Activated T-cell treated with anti-CD3 and anti-CD28 coated beads, Interleukin-2, amount 50 U/mL, for 72 hours (primary cell): ENCODE data around the gene HIPK1. TPM values are rescaled to one million over a fixed set of nuclear protein-coding genes. Genes with fewer than 3 reads are reported as not detected.

Source experiments
- ATAC-seq, 2 donors: fragments of 150-1000 bp; cut with Tn5 transposase; replicated peaks in 1 of 2; 2 replicates each; pipeline ENCODE4 v1.10.0; 2021; ENCODE audit warnings: moderate library complexity in 2 of 2, mild to moderate bottlenecking in 1 of 2
- DNase-seq, 2 donors: peaks; one replicate each; pipeline ENCODE4 v3.0.0; 2021 to 2022; ENCODE audit warnings: mixed read lengths in 1 of 2
- H3K27ac Mint-ChIP-seq: one replicate; pipeline ENCODE4 v1.8.0; 2022; ENCODE audit warnings: mild to moderate bottlenecking, moderate library complexity, mixed read lengths
- H3K27me3 Mint-ChIP-seq: one replicate; pipeline ENCODE4 v1.8.0; 2022; ENCODE audit warnings: low read depth, mixed read lengths
- H3K36me3 Mint-ChIP-seq, 2 donors: one replicate each; pipeline ENCODE4 v1.8.0; 2022; ENCODE audit warnings: mixed read lengths in 2 of 2, mild to moderate bottlenecking in 1 of 2; ENCODE audit not compliant: insufficient read depth in 2 of 2
- H3K4me1 Mint-ChIP-seq: one replicate; pipeline ENCODE4 v1.8.0; 2022; ENCODE audit warnings: low read depth, mixed read lengths
- H3K4me3 Mint-ChIP-seq, 2 donors: one replicate each; pipeline ENCODE4 v1.8.0; 2022; ENCODE audit warnings: mild to moderate bottlenecking in 2 of 2, mixed read lengths in 2 of 2, moderate library complexity in 2 of 2
- H3K9me3 Mint-ChIP-seq, 2 donors: one replicate each; pipeline ENCODE4 v1.8.0; 2022; ENCODE audit warnings: mixed read lengths in 2 of 2
- total RNA-seq, 2 donors: library from RNA; stranded (reverse); gene quantifications; one replicate each; pipeline ENCODE4 v1.2.3, GENCODE V29; 2022

Gene HIPK1
- 10 to 100 TPM; 74.4 to 75.6 TPM for total RNA-seq

GRCh38 chr1:113928941-113929749 is at the start of gene HIPK1:
TSS of gene HIPK1 (plus strand) at chr1:113929324.
- peak within 1 kb of the TSS; percentile 94 to 95 for H3K4me3 Mint-ChIP-seq
- H3K36me3 Mint-ChIP-seq = peaks cover 5 to 9% of the 10 kb centered on the region in 2 donors
- H3K27ac Mint-ChIP-seq = peak within 1 kb of the TSS; percentile 97
- H3K27me3 Mint-ChIP-seq = no peaks in the 10 kb centered on the region
- peak; percentile 94 to 95 for DNase-seq
- peaks cover 57% of the 10 kb centered on the region for H3K4me1 Mint-ChIP-seq
- peak; percentile 70 to 77 for ATAC-seq
- H3K9me3 Mint-ChIP-seq = no peaks in the 10 kb centered on the region

GRCh38 chr1:113879739-113880038 is 49.4 kb upstream of the HIPK1 start:
- Mint-ChIP-seq H3K9me3 (no peaks in the 10 kb centered on the region), H3K4me1 (peaks cover 46% of the 10 kb centered on the region), H3K27me3 (no peaks in the 10 kb centered on the region), H3K4me3 (no peak overlapping the region), H3K36me3 (no peaks in the 10 kb centered on the region), H3K27ac (no peak overlapping the region)
- no peak for DNase-seq
- no peak for ATAC-seq

GRCh38 chr1:113881661-113882060 is 47.5 kb upstream of the HIPK1 start:
- Mint-ChIP-seq H3K4me1 (peaks cover 36% of the 10 kb centered on the region), H3K27ac (no peak overlapping the region), H3K9me3 (no peaks in the 10 kb centered on the region), H3K36me3 (no peaks in the 10 kb centered on the region), H3K27me3 (no peaks in the 10 kb centered on the region), H3K4me3 (no peak overlapping the region)
- ATAC-seq (no peak), DNase-seq (no peak)

GRCh38 chr1:113886417-113887401 is 42.4 kb upstream of the HIPK1 start:
- Mint-ChIP-seq H3K4me1 (peaks cover 25% of the 10 kb centered on the region), H3K36me3 (no peaks in the 10 kb centered on the region), H3K27ac (peak overlapping the region; percentile 60), H3K9me3 (no peaks in the 10 kb centered on the region), H3K4me3 (peak overlapping the region; percentile 12 to 58), H3K27me3 (no peaks in the 10 kb centered on the region)
- ATAC-seq (no peak), DNase-seq (no peak)

GRCh38 chr1:113887402-113888175 is 41.5 kb upstream of the HIPK1 start, which contains the start of gene BCL2L15:
TSS of gene BCL2L15 (minus strand) at chr1:113887581. CDS start at chr1:113887375, 206 bp downstream.
- peaks cover 0 to 1% of the 10 kb centered on the region in 2 donors for H3K36me3 Mint-ChIP-seq
- H3K27me3 Mint-ChIP-seq = no peaks in the 10 kb centered on the region
- H3K4me1 Mint-ChIP-seq = peaks cover 25% of the 10 kb centered on the region
- H3K27ac Mint-ChIP-seq = peak within 1 kb of the TSS; percentile 60
- no peaks in the 10 kb centered on the region for H3K9me3 Mint-ChIP-seq
- DNase-seq (no peak), ATAC-seq (no peak)
- peak within 1 kb of the TSS; percentile 12 to 58 for H3K4me3 Mint-ChIP-seq

DNA sequence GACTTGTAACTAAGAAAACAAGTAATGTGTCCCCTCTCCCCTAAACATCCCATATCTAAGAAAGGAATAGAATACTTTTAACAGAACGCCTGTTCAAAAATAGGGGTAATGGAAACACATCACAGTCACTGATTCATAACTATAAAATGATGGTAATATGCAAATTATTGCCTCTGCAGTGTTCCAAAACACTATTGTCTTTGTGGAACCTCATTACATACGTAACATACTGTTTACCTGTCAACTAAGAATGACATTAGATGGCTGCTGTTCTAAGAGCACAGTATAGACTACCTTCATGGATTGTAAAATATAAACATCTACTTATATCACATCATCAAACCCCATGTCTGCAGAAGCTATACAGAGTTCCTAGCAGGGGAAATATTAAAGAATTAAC is 38.3 kb upstream of the HIPK1 start:
- peaks cover 25% of the 10 kb centered on the region for H3K4me1 Mint-ChIP-seq
- ATAC-seq = no peak

DNA sequence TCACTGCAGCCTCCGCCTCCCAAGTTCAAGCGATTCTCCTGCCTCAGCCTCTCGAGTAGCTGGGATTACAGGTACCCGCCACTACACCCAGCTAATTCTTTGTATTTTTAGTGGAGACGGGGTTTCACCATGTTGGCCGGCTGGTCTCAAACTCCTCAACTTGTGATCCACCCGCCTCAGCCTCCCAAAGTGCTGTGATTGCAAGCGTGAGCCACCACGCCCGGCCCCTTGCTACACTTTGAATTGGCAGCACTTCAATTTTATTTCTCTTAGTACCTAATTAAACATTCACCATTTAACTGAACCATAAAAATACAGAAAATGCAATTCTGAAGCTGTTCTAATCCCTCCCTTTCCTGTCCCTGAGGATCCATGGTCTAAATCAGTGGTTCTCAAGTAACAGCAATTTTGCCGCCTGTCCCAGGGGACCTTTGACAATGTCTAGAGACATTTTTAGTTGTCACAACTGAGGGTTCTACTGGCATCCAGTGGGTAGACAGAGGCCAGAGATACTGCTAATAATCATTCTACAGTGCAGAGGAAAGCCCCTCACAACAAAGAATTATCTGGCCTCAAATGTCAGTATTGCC is 37.4 kb upstream of the HIPK1 start:
- DNase-seq = no peak
- no peaks in the 10 kb centered on the region for H3K27me3 Mint-ChIP-seq
- peaks cover 18% of the 10 kb centered on the region for H3K4me1 Mint-ChIP-seq
- ATAC-seq = no peak
- H3K36me3 Mint-ChIP-seq = peaks cover 0 to 6% of the 10 kb centered on the region in 2 donors
- H3K9me3 Mint-ChIP-seq = no peaks in the 10 kb centered on the region
- no peak overlapping the region for H3K4me3 Mint-ChIP-seq
- peak overlapping the region; percentile 61 for H3K27ac Mint-ChIP-seq

More for the DNA sequence above, 38.3 kb upstream of the HIPK1 start:
- Mint-ChIP-seq H3K4me3 (no peak overlapping the region), H3K27ac (peak overlapping the region; percentile 9), H3K36me3 (peaks cover 0 to 6% of the 10 kb centered on the region in 2 donors), H3K27me3 (no peaks in the 10 kb centered on the region), H3K9me3 (no peaks in the 10 kb centered on the region)
- no peak for DNase-seq

DNA sequence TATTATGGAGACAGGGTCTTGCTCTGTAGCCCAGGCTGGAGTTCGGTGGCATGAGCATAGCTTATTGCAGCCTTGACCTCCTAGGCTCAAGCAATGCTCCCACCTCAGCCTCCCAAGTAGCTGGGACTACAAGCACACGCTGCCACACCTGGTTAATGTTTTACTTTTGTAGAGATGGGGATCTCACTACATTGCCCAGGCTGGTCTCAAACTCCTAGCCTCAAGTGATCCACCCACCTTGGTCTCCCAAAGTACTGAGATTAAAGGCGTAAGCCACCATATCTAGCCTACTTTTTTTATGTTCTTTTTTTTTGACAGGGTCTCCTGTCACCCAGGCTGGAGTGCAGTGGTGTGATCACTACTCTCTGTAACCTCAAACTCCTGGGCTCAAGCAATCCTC is 35.9 kb upstream of the HIPK1 start:
- no peaks in the 10 kb centered on the region for H3K9me3 Mint-ChIP-seq
- peaks cover 2 to 11% of the 10 kb centered on the region in 2 donors for H3K36me3 Mint-ChIP-seq
- H3K27ac Mint-ChIP-seq = no peak overlapping the region

GRCh38 chr1:113895098-113895497 is 34.0 kb upstream of the HIPK1 start:
- Mint-ChIP-seq H3K27me3 (no peaks in the 10 kb centered on the region), H3K4me3 (no peak overlapping the region), H3K36me3 (peaks cover 11 to 22% of the 10 kb centered on the region in 2 donors), H3K9me3 (no peaks in the 10 kb centered on the region), H3K27ac (peak overlapping the region; percentile 36), H3K4me1 (peaks cover 35% of the 10 kb centered on the region)
- ATAC-seq = no peak
- DNase-seq = no peak

More for the DNA sequence above, 35.9 kb upstream of the HIPK1 start:
- DNase-seq = no peak
- Mint-ChIP-seq H3K27me3 (no peaks in the 10 kb centered on the region), H3K4me3 (no peak overlapping the region), H3K4me1 (peaks cover 17% of the 10 kb centered on the region)
- no peak for ATAC-seq

DNA sequence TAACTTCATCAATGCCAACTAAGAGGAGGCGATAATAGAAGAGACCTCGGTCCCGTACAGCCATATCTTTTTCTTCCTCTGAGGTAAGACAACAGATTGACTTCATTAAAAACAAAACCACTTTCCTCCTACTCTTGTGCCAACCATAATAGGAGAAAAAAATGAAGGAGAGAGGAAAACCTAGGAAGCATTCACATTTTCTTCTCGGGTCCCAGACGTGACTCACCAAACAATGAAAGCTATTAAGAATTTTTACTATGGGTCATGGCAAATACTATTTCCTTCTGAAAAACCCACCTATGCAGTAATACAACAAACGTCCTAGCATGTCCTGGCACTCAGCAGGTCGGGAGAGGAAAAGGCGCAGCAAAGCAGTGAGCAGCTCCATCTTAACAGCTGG is 33.2 kb upstream of the HIPK1 start:
- ATAC-seq (no peak), DNase-seq (no peak)
- peaks cover 11 to 22% of the 10 kb centered on the region in 2 donors for H3K36me3 Mint-ChIP-seq
- H3K9me3 Mint-ChIP-seq = no peaks in the 10 kb centered on the region
- H3K4me3 Mint-ChIP-seq = no peak overlapping the region
- H3K27ac Mint-ChIP-seq = no peak overlapping the region
- H3K4me1 Mint-ChIP-seq = peaks cover 34% of the 10 kb centered on the region
- no peaks in the 10 kb centered on the region for H3K27me3 Mint-ChIP-seq

GRCh38 chr1:113898241-113898814 is 30.8 kb upstream of the HIPK1 start:
- peaks cover 58% of the 10 kb centered on the region for H3K4me1 Mint-ChIP-seq
- H3K4me3 Mint-ChIP-seq = peak overlapping the region in 1 of 2 donors; percentile 77
- peaks cover 15 to 24% of the 10 kb centered on the region in 2 donors for H3K36me3 Mint-ChIP-seq
- no peaks in the 10 kb centered on the region for H3K27me3 Mint-ChIP-seq
- peak; percentile 70 to 84 for ATAC-seq
- H3K27ac Mint-ChIP-seq = peak overlapping the region; percentile 94
- no peak for DNase-seq
- no peaks in the 10 kb centered on the region for H3K9me3 Mint-ChIP-seq

- Mint-ChIP-seq H3K4me1 (peaks cover 65% of the 10 kb centered on the region), H3K27me3 (no peaks in the 10 kb centered on the region), H3K27ac (peak overlapping the region; percentile 94), H3K9me3 (no peaks in the 10 kb centered on the region), H3K36me3 (peaks cover 19 to 27% of the 10 kb centered on the region in 2 donors), H3K4me3 (peak overlapping the region in 1 of 2 donors; percentile 48)
- ATAC-seq (no peak), DNase-seq (no peak)
Measured at GRCh38 chr1:113899111-113899510, 30.0 kb upstream of the HIPK1 start.
